LNCaP clone FGC (cell line): Measurements from ENCODE around the gene RRBP1.

Experiments used
- DNase-seq: peaks from one replicate; pipeline ENCODE4 v3.0.0-alpha.2; 2011; ENCODE audit warnings: low read depth
- H3K4me3 ChIP-seq: 2 replicates; pipeline ENCODE4 v1.5.1; 2011; ENCODE audit warnings: mild to moderate bottlenecking, low read depth, low read length, control low read depth
- CTCF ChIP-seq: IDR thresholded peaks from 2 replicates; pipeline ENCODE4 v1.5.1; 2012; ENCODE audit warnings: mild to moderate bottlenecking; ENCODE audit not compliant: control insufficient read depth, insufficient read depth; ENCODE audit errors: extremely low read depth

The RRBP1 gene

DNA sequence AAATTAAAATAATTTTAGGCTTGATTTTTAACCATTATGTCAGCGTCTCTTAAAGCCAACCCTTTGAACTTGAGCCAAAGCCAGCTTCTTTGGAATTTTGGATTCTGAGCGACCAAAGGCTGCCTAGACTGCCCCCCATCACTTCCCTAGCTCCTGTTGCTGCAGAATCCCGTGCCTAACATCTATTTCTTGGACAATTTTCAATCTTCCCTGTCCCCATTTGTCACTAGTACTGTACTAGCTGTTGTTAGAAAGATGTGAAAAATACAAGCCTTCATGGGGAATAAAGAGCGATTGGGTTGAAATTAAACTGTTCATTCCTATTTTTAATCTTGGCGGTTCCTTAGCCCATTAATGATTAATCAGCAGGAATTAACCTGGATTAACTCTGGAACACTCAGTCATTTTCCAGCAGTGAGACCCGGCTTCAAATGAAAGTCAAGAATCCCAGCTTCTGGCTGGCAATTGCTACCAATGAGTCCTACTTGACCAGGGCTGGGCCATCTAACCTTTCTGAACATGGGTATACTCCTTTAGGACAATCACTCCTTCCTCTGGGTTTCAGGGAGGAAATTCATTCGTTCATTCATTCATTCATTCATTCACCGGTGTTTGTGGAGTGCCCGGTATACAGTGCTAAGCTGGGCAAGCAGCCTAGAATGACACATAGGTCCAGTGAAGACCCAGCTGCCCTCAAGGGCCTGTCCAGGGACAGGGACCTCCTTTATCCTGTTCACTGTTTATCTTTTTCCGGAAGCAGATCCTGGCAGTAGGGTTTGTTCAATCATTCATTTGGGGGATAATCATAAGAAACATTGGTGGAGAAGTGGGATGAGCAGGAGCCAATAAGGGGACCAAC lies 1.4 kb upstream of the RRBP1 start:
- H3K4me3 ChIP-seq, result no peak overlapping the region
- DNase-seq, result no peak
- no peak for TF ChIP-seq CTCF

DNA sequence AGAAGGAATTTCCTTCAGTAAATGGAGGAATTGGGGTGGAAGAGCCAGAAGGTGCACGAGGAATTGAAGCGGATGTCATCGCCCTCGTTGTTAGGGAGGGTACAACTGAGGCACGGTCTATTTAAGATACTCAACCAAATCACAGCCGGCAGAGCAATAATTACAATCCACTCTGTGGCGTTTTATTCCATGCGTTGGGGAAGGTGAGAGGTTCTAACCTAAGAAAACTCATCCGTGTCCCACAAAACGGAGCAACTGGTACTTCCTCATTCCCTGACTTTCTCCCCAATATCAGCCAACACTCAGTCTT lies 802 bp upstream of the RRBP1 start:
- no peak for DNase-seq
- no peak for TF ChIP-seq CTCF

DNA sequence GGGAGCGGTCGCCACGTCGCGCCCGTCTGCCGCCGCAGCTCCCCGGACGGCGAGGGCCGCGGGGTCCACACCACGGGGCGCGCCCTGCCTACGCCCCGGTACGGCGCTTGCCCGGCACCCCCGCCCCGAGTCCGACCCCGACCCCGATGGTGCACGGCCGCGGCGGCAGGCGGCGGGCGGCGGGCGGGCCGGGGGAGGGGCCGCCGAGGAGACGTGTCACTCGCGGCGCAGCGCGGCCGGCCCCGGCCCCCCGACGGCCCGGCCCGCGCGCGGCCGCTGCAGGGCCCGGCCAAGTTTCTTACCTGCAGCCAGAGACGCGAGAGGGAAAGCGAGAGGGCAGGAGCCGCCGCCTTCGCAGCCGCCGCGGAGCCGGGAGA lies 328 bp downstream of the RRBP1 start:
- no peak for TF ChIP-seq CTCF
- H3K4me3 ChIP-seq, result peak overlapping the region; percentile 71
- DNase-seq, result no peak

More for the DNA sequence above, 802 bp upstream of the RRBP1 start:
- H3K4me3 ChIP-seq, result peak overlapping the region; percentile 52

DNA sequence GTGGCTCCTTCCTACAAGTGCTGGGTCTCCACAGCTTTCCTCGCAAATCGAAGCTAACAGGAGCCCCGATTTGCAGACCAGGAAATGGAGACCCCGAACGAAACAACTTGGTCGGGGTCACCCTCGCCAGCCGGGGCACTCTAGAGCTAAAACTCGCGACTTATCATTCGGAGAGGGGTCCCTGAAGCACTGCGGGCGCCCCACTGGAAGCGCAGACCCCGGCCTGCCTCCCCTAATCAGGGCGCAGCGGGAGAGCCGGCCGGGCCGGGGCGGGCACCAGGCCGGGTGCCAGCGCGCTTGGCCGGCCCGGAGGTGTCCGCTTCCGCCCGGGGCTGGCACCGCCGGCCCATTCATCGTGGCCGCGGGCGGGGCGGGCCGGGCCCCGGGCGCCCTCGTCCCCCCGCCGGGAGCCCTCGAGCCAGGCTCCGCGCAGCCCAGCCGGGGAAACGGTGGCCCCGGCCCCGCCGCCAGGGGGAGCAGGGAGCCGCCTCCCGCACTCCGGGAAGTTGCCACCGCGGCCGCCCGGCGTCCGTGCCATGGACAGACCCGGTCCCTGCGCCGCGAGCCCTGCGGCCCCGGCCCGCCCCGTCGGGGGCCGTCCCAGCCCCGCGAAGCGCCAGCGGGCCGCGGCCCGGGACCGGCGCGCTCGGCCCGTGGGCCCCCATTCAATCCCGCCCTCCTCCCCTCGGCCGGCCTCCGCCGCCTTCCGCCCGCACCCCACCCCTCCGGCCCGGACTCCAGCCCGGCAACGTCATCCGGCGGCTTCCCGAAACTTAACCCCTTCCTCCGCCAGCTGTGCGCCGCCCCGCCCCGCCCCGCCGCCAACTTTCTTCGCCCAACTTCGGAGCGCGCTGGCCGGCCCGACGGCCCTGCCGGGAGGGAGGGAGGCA lies 961 bp downstream of the RRBP1 start:
- TF ChIP-seq CTCF, result peak; percentile 80
- peak overlapping the region; percentile 71 for H3K4me3 ChIP-seq
- DNase-seq, result no peak

GRCh38 chr20:17679941-17680835 lies 1.9 kb downstream of the RRBP1 start:
- DNase-seq, result no peak
- H3K4me3 ChIP-seq, result peak overlapping the region; percentile 65
- TF ChIP-seq CTCF, result no peak

GRCh38 chr20:17678886-17679285 lies 3.2 kb downstream of the RRBP1 start:
- TF ChIP-seq CTCF, result no peak
- no peak for DNase-seq
- no peak overlapping the region for H3K4me3 ChIP-seq
